GM21390 (cell line): ENCODE data around the gene RNF135.
A peak's percentile ranks its signal among the peaks of the same experiment; 100 is the strongest.
"Not testable (repeated sequence)": the region's sequence is repeated elsewhere in the genome, so short reads cannot be mapped to it uniquely, and the experiment has no call there.

Experiments
- ATAC-seq: cut with Tn5 transposase; IDR thresholded peaks from one replicate; pipeline ENCODE4 v1.9.1; 2021; ENCODE audit not compliant: unreplicated experiment

RNF135 gene

DNA sequence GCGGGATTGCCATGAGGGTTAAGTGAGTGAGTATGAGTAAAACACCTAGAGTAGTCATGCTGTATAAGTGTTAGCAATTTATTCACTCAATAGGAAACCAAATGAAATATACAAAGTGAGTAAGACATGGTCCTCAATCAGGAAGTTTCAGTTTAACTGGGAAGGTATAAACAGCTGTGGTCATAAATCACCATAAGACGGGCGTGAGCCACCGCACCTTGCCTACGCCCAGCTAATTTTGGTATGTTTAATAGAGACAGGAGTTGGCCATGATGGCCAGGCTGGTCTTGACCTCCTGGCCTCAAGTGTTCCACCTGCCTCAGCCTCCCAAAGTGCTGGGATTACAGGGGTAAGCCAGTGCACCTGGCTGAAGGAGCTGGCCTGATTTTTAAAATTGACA, 27.0 kb downstream of the RNF135 start:
- ATAC-seq = no peak

DNA sequence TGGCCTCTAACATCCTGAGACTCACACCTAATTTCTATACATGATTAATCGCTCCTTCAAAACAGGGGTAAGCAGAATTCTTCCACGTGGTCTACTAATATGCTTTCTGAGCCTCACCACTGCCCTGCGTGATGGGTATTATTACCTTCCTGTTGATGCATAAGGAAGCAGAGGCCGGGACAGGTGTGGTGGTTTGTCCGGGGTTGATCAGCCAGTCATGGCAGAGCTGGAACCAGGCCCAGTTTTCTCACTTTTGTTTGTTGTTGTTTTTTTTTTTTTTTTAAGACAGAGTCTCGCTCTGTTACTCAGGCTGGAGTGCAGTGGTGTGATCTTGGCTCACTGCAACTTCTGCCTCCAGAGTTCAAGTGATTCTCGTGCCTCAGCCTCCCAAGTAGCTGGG, 31.2 kb downstream of the RNF135 start:
- ATAC-seq = no peak

DNA sequence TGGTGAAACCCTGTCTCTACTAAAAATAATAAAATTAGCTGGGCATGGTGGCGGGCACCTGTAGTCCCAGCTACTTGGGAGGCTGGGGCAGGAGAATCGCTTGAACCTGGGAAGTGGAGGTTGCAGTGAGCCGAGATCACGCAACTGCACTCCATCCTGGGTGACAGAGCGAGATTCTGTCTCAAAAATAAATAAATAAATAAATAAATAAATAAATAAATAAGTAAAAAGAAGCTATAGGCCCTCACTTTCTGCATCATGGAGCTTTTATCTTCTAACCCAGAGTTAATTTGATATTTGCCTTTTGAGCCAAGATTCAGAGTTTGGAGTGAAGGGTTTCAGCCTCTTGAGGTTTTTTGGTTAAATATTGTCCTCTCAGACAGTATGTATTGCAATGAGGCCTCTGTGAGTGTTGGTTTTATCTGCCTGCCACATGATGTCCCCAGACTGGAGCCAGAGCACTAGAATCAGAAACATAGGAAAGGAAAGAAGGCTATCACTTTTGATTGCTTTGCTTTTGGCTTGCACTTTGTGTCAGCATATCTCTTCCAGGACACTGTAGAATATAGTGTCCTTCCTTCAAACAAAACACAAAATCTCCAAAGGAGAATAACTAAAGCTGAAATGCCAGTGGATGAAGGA, 32.5 kb downstream of the RNF135 start:
- no peak for ATAC-seq

DNA sequence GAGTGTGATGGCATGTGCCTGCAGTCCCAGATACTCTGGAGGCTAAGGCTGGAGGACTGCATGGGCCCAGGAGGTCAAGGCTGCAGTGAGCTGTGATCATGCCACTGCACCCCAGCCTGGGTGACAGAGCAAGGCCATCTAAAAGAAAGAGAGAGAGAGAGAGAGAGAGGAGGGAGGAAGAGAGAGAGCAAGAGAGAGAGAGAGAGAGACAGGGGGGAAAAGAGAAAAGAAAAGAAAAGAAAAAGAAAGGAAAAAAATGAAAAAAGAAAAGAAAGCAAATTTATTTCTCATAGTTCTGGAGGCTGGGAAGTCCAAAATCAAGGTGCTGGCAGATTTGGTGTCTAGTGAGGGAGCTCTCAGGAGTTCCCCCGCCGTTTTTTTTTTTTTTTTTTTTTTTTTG, 33.3 kb downstream of the RNF135 start:
- ATAC-seq = no peak

DNA sequence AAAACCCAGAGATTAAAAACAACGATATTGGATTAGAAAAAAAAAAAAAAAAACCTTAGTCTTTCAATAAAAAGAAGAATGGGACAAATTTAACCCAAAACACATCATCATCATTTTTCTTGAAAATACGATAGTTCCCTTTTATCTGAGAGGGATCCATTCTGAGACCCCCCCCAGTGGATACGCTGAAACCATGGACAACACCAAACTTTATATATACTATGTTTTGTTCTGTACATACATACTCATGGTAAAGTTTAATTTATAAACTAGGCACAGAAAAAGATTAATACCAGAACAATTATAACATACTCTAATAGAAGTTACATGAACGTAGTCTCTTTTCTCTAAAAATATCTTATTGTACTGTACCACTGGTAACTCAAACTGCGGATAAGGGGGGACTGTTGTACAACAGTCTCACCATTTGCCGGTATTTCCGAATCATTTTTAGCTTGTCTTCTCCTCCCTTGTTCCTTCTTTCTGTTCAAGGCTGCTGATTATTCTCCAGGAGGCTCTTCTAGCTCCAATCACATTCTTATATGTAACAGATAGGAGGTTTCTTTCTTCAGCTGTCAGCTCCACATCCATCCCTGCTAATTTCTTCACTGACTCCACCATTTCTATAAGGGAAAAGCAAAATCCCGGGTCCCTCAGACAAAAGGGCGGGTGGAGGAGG, 37.0 kb downstream of the RNF135 start:
- ATAC-seq = no peak

DNA sequence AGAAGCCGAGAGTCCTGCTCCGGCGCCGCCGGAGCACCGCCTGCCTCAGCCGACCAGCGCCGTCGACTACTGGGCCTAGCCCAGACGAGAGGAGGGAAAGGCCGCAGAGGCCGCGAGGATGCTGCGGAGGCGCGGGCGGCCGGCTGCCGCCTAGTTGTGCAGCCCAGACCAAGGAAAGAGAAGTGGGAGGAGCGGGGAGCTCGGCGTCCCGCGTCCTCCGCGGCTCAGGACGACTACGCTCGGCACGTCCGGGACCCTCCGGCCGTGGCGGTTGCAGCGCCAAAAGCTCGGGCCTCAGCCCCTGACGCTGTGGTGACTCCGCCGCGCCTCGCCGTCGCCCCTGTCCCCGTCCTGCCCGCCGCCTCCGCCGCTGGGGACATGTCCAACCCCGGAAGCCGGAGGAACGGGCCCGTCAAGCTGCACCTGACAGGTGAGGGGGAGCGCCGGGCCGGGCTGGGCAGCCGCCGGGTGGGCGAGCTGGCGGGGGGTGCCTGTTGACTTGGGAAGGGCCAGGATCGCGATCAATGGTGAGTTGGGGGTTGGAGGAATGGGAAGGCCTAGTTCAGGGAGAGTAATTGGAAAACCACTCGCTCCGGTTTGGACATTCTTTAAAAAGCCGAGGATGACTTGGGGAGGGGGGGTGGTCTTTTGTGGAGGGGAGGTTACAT, 37.7 kb downstream of the RNF135 start:
- peak; percentile 42 for ATAC-seq

DNA sequence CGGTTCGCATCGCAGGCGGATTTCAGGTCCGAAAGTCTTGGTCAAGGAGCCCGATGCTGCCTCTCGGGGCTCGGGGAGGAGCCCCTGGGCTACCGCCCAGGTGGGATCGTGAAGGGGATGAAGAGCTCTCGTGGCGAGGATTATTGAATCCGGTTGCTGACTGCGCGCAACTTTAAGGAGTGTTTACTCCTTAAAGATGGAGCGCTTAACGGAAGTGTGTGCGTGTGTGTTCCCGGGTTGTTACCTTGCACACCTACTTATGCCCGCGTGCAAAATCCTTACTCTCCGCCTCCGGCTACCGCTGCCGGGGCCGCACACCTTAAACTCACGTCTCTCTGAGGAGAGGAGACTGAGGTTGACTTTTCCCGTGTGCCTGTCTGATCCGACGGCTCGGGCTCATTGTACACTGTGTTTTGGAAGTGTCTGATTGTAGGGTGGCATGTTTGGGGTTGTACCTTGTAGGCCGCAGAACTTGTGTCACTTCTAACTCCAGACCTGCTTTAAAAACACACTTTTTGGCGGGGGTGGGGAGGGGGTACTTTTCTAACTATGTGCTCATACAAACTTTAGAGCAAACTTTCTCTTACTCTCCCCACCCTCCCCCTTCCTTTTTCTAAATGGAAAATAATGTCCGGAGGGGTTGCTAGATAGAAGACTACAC, 38.3 kb downstream of the RNF135 start:
- not testable (repeated sequence) for ATAC-seq

DNA sequence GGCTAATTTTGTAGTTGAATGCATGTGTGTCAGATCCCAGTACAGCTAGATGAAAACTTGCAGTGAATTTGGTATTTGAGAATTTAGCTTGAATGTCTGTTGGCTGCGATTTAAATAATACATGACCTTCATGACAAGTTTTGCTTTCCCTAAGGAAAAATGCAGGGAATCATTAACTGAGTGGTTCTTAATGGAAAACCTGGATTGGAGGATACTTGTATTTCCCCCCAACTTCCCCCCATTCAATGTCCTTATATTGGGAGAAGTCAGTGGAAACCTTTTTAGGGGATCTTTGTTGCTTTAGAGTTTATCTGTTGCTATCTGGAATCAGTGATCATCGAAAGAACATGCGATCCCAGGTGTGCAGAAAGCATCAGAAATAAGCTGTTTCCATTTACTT, 39.2 kb downstream of the RNF135 start:
- not testable (repeated sequence) for ATAC-seq

DNA sequence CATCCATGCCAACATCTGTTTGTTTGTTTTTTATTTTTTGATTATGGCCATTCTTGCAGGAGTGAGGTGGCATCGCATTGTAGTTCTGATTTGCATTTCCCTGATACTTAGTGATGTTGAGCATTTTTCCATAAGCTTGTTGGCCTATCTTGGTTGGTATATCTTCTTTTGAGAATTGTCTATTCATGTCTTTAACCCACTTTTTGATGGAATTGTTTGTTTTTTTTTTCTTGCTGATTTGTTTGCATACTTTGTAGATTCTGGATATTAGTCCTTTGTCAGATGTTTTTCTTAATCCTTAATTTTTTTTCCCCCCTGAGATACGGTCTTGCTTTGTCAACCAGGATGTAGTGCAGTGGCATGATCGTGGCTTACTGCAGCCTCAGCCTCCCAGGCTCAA, 43.0 kb downstream of the RNF135 start:
- no peak for ATAC-seq

DNA sequence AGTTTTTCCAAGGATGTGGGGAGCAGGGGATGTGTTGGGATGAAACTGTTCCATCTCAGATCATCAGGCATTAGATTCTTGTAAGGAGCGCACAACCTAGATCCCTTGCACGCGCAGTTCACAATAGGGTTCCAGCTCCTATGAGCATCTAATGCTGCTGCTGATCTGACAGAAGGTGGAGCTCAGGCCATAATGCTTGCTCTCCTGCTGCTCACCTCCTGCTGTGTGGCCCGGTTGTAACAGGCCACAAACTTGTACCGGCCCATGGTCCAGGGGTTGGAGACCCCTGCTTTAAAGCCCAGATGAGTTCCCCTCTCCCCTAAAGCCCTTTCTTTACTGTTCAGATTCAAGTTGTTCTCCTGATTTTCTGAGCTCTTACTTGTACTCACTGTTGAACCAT, 44.8 kb downstream of the RNF135 start:
- no peak for ATAC-seq

DNA sequence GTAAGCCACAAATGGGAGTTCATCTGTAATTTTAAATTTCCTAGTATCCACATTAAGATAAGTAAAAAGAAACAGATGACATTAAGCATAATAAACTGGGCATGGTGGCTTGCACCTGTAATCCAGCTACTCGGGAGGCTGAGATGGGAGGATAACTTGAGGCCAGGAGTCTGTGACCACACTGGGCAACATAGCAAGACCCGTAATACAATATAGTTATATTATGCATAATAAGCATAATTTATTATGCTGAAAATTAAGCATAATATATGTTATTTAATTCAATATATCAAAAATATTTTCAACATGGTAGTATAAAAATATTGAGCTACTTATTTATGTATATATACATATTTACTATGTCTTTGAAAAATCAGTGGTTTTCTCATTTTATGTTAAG, 48.2 kb downstream of the RNF135 start:
- ATAC-seq = no peak

DNA sequence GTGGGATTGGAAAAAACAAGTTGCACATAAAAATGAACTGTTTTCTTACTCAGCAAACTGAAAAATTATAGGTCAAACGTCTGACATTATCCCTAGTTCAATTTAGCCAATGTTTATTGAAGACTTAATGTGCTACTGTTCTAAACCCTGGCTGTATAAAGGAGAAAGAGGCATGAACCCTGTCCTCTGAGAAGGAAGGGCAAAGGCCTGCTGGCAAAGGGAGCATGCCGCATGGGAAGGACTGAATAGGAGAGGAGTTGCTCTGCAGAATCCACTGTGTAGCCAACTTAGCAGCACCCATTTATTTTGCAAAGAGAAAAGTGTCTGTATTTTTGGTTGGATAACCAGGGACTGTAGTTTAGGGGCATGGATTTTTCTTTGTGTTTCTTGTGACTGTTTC, 52.3 kb downstream of the RNF135 start:
- ATAC-seq = not testable (repeated sequence)

DNA sequence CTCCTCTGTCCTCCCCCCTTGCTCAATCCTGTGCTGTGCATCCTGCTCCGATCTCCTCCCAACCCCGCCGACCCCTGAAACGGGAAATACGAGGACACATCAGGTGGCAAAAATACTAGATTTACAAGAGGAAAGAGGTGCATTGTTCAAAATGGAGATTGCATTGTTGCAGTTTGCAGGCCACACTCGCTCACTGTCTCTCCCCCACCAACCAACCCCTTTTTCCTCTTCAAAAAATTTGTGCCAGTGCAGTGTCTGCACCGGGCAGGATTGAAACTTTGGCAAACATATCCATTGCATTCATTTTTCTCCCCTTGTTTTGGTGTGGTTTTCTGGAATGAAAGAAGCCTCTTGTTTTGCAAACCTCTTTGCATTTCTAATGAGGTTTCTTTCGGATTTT, 61.0 kb downstream of the RNF135 start:
- no peak for ATAC-seq

DNA sequence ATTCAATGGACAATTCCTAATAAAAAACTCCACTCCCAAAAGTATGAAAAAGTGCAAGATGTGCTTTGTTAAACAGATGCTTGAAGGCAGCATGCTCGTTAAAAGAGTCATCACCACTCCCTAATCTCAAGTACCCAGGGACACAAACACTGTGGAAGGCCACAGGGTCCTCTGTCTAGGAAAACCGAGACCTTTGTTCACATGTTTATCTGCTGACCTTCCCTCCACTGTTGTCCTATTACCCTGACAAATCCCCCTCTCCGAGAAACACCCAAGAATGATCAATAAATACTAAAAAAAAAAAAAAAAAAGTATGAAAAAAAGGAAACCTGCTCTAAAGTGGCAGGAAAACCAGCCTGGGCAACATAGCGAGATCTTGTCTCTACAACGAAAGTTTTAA, 64.8 kb downstream of the RNF135 start:
- ATAC-seq = not testable (repeated sequence)

DNA sequence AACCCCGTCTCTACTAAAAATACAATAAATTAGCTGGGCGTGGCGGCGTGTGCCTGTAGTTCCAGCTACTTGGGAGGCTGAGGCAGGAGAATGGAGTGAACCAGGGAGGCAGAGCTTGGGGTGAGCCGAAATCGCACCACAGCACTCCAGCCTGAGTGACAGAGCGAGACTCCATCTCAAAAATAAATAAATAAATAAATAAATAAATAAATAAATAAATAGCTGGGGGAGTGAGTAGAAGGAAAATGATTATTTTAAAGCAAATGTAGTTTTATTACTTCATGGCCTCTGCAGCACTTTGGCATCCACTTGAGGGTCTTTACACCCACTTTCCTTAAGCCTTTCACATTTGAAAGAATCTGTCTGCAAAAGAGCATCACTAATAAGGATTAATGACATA, 70.0 kb downstream of the RNF135 start:
- ATAC-seq = not testable (repeated sequence)

DNA sequence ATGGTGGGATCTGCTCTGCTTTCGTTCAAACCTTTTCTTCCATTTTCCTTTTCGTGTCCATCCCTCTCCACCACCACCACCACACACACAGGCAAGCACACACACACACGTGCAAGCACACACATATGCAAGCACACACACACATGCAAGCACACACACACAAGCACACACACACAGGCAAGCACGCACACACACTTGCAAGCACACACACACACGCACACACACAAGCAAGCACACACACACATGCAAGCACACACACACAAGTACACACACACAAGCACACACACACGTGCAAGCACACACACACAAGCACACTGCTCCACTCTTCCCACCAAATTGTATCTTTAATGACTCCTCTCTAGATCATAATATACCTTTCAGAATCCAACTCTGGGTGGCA, 71.5 kb downstream of the RNF135 start:
- ATAC-seq = not testable (repeated sequence)

DNA sequence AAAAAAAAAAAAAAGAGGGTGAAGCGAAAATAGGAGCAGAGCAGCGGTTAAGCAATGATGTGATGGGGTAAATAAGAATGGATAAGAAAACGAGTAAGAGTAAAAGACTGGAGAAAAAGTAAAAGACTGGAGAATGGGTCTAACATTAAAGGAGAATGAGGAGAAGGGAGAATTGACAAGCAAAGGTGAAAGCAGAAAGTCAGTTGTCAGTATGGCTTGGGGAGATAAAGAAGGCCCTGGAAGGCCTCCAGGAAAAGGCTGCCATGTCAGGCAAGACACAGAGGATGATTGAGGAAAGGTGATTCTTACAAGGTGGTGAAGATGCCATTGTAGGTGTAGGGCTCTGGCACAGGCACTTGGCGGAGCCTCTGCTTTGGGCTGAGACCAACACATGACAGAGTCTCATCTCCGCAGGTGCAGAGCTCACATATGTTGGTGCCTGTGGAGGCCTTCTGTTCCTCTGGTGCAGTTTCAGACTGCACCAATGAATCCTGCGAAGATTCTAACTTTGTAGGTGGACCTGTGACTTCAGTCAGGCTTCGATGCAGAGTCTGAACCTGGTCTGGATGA, 76.1 kb downstream of the RNF135 start:
- ATAC-seq = not testable (repeated sequence)

DNA sequence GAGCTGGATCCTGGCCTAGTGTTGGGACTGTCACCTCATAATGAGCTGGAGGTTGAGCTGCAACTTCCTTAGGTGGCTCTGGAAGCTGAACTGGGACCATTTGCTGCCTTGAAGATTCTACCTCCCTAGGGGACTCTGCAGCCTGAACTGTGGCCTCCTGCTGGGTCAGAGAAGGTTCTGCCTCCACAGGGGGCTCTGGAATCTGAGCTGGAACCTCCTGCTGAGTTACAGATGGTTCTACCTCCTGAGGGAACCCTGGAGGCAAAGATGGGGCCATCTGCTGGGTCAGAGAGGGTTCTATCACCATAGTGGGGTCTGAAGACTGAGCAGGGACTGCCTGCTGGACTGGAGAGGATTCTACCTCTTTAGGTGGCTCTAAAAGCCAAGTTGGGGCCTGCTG, 77.3 kb downstream of the RNF135 start:
- ATAC-seq = no peak

DNA sequence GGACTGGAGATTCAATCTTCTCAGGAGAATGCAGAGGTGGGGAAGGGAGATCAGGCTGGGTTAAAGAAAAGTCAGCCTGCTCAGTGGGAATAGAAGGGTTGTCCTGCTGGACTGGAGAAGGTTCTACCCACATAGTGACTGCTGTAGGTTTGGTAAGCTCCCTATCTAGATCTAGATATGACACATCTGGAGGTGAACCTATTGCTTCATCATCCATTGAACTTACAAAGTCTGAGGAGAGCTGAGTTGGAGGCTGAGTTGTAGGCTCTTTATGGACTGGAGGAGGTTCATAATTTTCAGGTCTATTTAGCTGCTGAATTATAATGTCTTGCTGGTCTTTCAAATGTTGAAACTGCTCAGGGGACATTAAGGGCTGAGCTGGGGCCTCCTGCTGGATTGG, 77.9 kb downstream of the RNF135 start:
- ATAC-seq = no peak
